22Rv1 (cell line): Measurements from ENCODE around the gene EYS.

Experiments used
- ZFX ChIP-seq: fragments of 450-650 bp; IDR thresholded peaks from 2 replicates; pipeline ENCODE4 v1.6.1; 2017; ENCODE audit warnings: antibody characterized with exemption, borderline replicate concordance
- TF ChIP-seq, protein P1 (sequence below): fragments of 450-650 bp; IDR thresholded peaks from 2 replicates; pipeline ENCODE4 v1.5.1; 2017; ENCODE audit warnings: mild to moderate bottlenecking

DNA sequence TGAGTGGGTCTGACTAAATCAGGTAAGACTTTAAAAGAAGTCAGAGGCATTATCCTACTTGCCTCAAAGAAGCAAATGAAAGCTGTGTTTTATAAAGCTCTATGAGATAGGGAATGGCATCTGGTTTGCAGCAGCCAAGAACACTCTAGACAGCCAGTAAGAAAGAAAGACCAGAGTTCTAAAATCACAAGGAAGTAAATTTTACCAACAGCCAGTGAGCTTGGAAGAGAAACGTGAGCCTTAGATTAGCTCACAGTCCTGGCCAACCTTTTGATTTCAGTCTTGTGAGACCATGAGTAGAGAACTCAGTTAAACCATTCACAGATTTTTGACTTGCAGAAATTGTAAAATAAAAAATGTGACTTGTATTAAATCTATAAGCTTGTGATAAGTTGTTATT lies 693.0 kb downstream of the EYS start:
- TF ChIP-seq, protein P1, sequence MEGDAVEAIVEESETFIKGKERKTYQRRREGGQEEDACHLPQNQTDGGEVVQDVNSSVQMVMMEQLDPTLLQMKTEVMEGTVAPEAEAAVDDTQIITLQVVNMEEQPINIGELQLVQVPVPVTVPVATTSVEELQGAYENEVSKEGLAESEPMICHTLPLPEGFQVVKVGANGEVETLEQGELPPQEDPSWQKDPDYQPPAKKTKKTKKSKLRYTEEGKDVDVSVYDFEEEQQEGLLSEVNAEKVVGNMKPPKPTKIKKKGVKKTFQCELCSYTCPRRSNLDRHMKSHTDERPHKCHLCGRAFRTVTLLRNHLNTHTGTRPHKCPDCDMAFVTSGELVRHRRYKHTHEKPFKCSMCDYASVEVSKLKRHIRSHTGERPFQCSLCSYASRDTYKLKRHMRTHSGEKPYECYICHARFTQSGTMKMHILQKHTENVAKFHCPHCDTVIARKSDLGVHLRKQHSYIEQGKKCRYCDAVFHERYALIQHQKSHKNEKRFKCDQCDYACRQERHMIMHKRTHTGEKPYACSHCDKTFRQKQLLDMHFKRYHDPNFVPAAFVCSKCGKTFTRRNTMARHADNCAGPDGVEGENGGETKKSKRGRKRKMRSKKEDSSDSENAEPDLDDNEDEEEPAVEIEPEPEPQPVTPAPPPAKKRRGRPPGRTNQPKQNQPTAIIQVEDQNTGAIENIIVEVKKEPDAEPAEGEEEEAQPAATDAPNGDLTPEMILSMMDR = no peak
- TF ChIP-seq ZFX = no peak
